Fibroblast of lung (primary cell): ENCODE measurements around the gene RSPH4A.

Source experiments
- EZH2 ChIP-seq: IDR thresholded peaks from 2 replicates; pipeline ENCODE4 v1.5.1; 2012; ENCODE audit warnings: low read length, control low read depth, mild to moderate bottlenecking; ENCODE audit errors: missing control alignments
- TF ChIP-seq, protein P1 (sequence below), 2 donors: IDR thresholded peaks in 1 of 2; conservative IDR thresholded peaks in 1 of 2; 1 replicate in 1 of 2; 2 replicates in 1 of 2; pipeline ENCODE4 v1.5.1; 2011 to 2012; ENCODE audit warnings: low read length in 2 of 2, control low read depth in 1 of 2, inconsistent platforms in 1 of 2, low read depth in 1 of 2, mild to moderate bottlenecking in 1 of 2

DNA sequence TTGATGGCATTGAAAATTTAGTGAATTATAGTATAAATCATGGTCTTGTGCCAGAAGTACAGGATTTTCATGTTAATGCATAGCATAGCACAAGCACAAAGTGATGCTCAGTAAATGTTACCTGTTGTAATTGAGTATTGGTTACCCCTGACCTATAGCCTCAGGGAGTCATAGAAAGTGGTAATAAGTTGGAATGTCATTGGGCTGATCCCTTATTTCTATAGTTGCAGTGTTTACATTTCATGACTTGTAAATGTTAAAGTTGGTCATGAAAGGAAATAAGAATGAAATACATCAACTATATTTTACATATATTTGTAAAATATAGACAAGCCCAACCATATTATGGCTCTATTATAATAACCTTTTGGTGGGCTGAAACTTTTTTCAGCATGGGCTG lies 37.9 kb upstream of the RSPH4A start:
- TF ChIP-seq, protein P1, sequence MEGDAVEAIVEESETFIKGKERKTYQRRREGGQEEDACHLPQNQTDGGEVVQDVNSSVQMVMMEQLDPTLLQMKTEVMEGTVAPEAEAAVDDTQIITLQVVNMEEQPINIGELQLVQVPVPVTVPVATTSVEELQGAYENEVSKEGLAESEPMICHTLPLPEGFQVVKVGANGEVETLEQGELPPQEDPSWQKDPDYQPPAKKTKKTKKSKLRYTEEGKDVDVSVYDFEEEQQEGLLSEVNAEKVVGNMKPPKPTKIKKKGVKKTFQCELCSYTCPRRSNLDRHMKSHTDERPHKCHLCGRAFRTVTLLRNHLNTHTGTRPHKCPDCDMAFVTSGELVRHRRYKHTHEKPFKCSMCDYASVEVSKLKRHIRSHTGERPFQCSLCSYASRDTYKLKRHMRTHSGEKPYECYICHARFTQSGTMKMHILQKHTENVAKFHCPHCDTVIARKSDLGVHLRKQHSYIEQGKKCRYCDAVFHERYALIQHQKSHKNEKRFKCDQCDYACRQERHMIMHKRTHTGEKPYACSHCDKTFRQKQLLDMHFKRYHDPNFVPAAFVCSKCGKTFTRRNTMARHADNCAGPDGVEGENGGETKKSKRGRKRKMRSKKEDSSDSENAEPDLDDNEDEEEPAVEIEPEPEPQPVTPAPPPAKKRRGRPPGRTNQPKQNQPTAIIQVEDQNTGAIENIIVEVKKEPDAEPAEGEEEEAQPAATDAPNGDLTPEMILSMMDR (conservative IDR thresholded peaks at IDR 0.05 in 1 of 2, IDR thresholded peaks at IDR 0.05 in 1 of 2; ENCODE audit: low read depth in 1 of 2, low read length in 2 of 2), result no peak
- TF ChIP-seq EZH2, result no peak
